GM19239 (cell line): ENCODE data around the gene LIMS4.
"Not testable (repeated sequence)": the region's sequence is repeated elsewhere in the genome, so short reads cannot be mapped to it uniquely, and the experiment has no call there.

ENCODE experiments used
- DNase-seq: peaks from one replicate; pipeline ENCODE4 v3.0.0; 2011; ENCODE audit warnings: low spot score; ENCODE audit not compliant: insufficient read length
- FAIRE-seq: peaks from 2 replicates; lab custom pipeline; 2011; peaks lifted over from hg19 to GRCh38; lab: Jason Lieb, UNC

Gene LIMS4

DNA sequence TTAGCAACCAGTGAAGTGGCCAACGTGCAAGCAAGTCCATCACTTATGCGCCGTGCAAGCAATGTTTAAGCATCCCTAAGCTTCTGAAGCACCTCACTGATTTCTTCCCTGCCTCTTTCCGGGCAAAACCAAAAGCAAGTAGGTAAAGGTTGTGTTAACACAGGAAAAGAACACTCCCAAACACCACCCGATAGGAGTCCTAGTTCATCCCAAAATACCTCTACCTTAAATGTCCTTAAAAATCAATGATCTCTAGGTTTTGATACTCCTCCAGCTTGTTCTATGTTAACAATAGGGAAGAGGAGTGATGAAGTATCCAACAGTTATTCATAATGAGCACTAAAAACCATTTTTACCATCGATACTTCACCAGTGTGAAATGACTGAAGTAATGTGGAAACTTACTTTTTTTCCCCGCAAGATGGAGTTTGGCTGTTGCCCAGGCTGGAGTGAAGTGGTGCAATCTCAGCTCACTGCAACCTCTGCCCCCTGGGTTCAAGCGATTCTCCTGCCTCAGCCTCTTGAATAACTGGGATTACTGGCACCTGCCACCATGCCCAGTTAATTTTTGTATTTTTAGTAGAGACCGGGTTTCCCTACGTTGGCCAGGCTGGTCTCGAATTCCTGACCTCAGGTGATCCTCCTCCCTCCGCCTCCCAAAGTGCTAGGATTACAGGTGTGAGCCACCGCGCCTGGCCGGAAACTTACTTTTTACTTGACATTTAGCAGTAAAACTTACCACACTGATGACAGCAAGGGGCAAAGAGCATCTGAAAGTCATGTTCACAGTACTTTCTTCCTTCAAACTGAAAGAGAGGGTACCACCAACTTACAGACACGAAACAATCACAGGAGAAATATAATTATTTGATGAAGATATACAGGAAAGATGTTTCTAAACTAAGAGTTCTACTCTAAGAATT is 16.1 kb downstream of the LIMS4 start:
- FAIRE-seq: not testable (repeated sequence)

DNA sequence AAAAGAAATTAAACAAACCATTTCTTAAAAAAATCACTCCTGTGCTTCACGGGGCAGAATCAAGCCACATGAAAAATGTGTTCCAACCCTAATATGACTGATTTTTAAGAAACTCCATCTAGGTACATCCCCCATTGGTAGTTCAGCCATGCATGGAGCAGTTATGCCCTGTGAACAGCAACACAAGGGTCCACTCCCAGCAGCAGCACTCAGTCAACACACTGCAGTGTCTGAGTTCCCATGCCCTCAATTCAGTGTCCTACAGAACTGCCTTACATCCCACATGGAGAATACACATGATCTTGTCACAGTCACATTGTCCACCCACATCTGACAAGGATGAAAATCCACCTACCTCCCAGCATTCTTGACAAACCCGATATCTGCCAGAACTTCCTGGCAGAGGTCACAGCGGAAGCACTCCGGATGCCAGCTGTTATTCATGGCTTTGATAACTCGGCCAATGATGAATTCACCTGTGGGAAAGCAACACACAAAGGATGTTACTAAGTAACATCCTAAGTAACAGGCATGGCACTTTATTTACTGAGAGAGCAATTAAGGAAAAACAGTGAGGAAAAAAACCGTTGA is 17.4 kb downstream of the LIMS4 start:
- not testable (repeated sequence) for DNase-seq, FAIRE-seq

More for the DNA sequence above, 16.1 kb downstream of the LIMS4 start:
- DNase-seq: not testable (repeated sequence)

DNA sequence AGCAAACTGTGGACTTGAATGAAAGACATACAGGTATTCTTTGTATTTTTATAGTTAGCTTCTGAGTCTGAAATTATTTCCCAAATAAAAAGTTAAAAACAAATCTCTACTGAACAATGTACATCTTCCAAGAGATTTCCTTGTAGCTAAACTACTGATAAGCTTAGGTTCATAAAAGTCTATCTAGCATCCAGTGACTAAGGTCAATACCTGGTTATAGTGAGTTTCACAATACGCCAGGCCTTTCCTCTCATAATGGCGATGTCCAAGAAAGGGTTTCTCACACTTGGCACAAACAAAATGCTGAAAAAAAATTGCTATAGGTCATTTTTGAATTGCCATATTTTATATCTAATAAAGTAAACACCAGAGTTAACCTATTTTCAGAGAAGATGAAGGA is 21.7 kb downstream of the LIMS4 start:
- not testable (repeated sequence) for FAIRE-seq, DNase-seq

DNA sequence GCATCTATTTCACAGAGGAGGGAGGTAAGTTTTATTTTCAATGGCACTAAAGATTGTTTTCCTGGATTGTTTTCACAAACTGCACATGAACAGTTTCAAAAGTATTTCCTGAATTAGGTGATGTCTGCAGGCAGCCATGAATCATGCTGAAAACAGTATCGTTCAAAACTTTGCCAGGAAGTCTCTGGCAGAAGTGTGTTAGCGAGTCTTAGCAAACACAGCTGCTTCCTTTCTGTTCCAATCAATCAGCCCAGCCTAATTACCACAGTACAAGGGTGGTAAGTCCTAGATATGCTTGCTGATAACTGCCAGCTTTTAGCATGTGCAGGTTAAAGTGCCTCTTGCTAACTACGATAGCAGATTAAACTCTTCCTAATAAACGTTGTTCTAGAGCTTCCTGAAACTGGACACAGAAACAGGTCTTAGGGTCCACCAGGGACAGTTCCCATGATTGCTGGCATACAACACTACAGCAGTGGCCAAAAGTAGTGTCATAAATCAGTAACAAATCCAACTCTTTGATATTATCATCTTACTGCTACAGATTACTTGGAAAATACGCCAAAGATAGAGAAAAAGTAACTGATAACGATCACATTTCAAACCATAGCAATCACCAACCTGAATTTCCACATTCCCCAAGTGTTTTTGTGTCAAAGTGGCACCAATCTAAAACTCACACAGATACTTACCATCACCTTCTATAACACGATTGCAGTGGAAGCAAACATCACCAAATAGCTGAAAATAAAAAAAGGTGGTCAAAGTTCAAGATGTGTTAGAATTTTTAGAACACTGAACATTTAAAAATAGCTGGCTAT is 23.3 kb downstream of the LIMS4 start:
- not testable (repeated sequence) for DNase-seq, FAIRE-seq

DNA sequence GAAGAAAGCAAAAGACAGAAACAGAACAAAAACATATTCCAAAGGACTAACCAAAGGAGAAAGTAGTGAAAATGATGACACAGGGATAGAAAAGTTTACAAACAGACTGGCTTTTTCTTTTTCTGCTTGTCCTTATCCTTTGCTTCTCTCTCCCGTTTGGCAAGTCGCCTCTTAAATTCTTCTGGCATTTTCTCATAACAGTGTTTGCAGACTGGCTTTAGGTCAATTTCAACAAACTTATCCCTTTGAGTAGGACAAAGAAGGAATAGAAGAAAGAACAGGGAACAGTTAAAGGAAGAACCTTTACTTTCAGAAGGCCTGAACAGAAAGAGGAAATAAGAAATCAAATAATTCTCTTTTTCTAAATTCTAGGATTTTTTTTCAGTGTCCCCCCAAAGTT is 26.0 kb downstream of the LIMS4 start:
- FAIRE-seq, DNase-seq: not testable (repeated sequence)

DNA sequence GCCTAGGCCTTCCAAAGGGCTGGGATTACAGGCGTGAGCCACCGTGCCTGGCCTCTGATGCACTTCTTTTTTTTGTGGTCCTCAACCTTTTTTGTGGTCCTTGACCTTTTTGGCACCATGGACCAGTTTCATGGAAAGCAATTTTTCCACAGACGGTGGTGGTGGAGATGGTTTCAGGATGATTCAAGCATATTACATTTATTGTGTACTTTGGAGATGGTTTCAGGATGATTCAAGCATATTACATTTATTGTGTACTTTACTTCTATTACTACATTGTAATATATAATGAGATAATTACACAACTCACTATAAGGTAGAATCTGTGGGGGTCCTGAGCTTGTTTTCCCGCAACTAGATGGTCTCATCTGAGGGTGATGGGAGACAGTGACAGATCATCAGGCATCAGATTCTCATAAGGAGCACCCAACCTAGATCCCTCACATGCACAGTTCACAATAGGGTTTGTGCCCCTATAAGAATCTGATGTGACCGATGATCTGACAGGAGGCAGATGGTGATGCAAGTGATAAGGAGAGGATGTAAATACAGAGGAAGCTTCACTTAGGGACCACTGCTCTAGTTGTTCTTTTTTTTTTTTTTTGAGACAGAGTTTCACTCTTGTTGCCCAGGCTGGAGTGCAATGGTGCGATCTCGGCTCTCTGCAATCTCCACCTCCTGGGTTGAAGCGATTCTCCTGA is 29.2 kb downstream of the LIMS4 start:
- DNase-seq, FAIRE-seq: not testable (repeated sequence)

DNA sequence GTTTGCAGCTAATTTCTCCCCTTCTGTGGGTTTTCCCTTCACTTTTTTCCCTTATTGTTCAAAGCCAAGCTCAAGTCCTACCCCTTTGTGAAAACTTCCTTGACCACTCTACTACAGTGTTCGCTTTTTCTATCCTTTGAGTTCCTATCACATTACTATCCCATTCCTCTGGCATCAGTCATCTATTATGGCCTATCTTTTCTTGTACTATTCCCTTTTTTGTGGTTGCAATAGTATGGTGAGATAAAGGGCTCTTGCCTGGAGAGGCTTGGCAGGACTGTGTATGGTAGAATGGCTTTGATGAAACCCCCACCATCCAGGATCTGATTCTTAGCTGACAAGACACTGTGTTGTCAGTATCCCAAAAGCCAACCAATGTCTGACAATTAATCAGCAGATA is 30.7 kb downstream of the LIMS4 start:
- DNase-seq, FAIRE-seq: not testable (repeated sequence)

DNA sequence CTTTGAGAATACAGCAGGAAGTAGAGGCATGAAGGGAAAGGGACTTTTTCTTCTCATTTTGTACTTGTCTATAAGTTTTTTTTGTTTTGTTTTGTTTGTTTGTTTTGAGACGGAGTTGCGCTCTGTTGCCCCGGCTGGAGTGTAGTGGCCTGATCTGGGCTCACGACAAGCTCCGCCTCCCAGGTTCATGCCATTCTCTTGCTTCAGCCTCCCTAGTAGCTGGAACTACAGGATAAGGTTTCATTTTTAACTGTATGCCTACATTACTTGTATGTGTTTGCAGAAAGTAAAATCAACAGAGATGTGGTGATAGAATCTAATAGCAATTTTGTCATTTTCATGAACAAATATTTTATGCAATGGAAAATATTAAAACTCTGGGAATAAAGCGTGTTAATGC is 38.1 kb downstream of the LIMS4 start:
- not testable (repeated sequence) for FAIRE-seq, DNase-seq

DNA sequence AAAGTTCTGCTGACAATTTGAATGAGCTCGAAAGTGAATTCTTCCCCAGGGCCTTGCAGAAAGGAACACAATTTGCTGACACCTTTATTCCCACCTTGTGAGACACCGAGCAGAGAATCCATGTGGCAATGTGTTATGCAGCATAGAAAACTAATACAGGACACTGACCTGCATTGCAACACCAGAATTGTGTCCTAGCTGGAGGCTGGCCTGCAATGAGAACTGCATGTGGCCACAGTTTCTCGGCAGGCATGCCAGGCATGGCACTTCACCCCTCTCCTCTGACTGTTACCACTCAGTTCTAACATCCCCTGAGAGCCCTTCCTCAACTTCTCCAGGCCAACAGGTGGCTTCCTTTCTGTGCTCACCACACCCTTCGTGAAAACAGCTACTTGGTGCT is 46.9 kb downstream of the LIMS4 start:
- DNase-seq, FAIRE-seq: not testable (repeated sequence)

DNA sequence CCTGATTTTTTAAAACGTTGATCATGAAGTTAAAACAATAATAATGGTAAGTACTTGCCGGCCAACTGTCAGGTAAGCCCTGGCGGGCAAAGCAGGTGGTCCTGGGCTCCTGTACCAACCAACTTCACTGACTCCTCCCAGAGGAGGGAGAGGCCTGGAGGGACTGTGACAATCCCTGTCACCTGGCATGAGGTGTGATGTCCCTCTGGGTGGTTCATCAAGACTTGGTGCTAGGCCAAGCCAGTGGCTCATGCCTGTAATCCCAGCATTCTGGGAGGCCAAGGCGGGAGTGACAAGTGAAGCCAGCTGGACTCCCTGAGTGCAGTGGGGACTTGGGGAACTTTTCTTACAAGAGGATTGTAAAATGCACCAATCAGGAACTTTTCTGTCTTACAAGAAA is 48.2 kb downstream of the LIMS4 start:
- FAIRE-seq, DNase-seq: not testable (repeated sequence)

DNA sequence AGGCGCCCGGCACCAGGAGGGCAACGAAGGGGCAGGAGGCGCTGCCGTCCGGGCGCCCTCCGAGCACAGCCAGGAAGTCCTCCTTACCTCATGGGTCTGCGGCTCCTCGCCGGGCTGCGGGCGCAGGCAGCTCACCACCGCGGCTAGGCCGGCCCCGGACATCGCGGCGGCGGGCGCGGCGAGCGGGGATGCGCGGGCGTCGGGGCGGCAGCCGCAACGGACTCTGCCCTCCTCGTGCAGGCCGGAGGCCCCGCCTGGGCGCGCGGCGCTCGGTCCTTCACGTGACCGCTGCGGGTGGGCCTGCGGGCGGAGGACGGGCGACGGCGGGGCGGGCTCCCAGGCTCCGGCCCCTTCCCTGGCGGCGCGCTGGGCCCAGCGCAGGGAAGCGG is 49.0 kb downstream of the LIMS4 start:
- DNase-seq, FAIRE-seq: not testable (repeated sequence)

DNA sequence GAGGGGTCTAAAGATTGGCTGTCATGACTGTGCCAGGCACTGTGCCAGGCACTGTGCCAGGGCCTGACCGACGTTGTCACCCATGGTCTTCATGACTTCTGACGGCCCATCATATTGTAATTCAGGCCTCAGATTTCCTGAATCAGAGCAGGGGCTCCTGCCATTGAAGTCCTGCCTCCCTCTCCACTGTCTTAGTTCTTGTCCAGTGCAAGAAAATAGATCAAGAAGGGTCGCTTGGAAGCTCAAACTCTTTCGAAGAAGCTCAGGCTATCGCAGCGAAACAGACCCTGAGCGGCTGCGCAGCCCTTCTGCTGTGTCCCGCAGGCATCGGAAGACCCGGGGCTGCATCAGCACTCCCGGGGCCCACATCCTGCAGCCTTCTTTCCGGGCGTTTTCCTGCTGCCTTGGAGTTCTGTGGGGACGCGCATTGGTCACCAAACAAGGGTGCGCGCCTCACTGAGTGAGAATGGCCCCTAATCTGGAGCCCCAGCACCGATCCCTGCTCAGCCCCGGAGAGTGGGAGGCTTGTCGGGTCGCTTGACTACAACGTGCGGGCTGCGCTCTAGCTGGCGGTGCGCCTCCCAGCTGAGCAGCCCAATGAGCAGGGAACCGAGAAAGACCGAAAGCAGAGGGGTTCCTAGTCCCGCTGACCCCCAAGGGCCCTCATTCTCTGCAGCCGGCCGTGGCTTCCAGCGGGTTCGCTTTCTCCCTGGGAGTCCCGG is 49.6 kb downstream of the LIMS4 start:
- not testable (repeated sequence) for FAIRE-seq, DNase-seq

DNA sequence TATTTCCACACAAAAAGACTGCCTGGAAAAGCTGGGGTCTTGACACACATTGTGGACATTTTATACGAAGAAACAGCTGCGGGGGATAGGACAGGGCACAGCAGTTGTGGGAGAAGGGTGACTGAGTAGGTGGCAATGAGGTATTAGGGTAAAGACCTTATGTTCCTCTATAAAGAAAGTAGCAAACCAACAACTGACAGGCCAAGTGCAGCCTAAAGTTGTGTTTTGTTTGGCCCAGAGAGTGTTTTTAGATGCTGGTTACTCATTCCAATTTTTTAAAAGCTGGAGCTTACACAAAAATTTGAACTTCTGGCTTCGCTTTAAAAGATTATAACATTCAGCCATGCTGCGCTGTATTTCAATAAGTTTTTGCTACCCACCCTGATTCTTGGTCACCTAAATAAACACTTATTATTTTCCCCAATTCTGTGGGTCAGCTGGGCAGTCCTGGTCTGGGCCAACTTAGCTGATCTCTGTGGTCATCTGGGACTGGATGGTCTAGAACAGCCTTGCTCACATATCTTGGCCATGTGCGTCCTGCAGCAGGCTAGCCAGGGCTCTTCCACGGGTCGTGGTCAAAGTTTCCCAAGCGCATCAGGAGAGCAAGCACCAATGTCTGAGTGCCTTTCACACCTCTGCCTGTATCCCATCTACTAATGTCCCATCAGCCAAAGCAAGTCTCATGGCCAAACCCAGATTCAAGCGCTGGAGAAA is 51.8 kb downstream of the LIMS4 start:
- DNase-seq, FAIRE-seq: not testable (repeated sequence)

DNA sequence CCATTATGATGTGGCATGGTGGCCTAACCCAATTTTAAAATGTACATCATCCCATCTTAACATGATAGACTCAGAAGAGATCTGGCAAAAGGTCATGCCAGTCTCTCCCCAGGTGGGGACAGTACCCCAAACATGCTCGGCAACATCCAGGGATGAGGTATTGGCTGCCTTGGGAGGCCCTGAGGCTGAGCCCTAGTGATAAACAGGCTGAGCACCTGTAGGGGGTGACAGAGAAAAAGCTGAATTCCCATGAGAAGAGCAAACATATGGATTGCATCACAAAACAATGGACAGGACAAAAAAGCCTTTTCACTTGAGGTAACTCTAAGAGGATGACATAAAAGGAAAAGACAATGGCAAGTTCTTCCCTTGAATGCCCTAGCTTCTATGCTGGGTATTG is 65.5 kb downstream of the LIMS4 start:
- DNase-seq: not testable (repeated sequence)

DNA sequence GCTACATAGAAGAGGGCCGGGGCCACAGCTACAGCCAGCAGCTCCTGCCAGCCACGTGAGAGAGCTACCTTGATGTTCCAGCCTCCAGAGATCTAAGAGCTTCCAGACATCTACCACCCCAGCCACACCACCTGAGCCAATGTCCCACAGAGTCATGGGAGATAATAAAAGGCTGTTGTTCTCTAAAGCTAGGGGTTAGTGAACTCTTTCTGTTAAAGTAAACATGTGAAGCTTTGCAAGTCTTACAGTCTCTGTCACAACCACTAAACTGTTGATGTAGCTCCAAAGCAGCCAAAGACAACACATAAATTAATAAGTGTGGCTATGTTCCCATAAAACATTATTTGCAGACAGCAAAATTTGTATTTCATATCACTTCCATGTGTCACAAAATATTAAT is 67.6 kb downstream of the LIMS4 start:
- FAIRE-seq, DNase-seq: not testable (repeated sequence)

More for the DNA sequence above, 65.5 kb downstream of the LIMS4 start:
- not testable (repeated sequence) for FAIRE-seq

DNA sequence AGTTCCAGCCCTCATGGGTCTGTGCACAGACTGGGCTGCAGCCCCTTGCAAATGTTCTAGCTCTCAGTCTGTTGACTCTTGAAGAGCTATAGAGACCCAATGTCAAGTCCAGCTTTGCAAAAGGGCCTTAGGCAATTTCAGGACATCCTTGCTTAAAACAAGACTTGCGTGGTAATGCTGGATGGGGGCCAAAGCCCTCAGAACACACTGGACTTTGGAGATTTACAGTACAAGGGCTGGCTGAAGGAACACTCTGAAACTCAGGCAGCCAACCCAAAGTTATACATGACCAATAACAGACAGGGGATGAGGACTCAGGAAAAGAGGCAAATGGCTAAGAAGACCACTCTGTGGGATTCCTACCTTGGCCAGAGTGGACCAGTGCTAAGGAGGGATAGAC is 68.4 kb downstream of the LIMS4 start:
- not testable (repeated sequence) for DNase-seq, FAIRE-seq

DNA sequence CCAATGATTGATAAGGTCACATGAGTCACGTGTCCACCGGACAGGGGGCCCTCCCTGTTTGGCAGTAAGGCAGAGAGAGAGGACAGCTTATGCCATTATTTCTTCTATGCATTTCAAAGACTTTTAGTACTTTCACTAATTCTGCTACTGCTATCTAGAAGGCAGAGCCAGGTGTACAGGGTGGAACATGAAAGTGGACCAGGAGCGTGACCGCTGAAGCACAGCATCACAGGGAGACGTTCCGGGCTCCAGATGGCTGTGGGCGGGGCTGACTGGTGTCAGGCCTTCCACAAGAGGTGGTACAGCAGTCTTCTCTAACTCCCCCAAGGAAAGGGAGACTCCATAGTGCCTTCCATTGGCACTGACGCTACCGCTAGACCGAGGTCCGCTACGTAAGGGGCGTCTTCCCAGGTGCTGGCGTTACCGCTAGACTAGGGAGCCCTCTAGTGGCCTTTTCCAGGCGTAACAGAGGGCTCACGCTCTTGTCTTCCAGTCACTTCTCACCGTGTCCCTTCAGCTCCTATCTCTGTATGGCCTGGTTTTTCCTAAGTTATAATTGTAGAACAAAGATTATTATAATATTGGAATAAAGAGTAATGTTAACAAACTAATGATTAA is 71.5 kb downstream of the LIMS4 start:
- FAIRE-seq, DNase-seq: not testable (repeated sequence)

DNA sequence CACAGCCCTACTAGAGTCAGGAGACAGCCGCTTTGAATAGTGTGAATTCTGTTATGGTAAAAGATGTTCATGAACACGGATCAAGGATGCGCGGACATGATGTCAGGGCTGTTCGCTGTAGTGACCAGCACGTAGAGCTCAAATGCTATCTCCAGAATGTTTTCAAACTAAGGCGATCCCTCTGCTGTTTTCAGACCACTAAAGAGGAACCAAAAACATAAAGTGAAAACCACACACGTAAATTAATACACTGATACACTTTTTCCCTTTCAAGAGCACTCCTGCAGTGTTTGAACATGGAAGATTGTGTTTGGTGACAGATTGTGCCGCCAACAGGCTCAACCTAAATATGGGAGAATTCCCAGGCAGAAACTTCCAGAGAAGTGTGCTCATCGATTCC is 73.2 kb downstream of the LIMS4 start:
- DNase-seq, FAIRE-seq: not testable (repeated sequence)
